K562 (cell line): ENCODE measurements around the gene ESAM. TPM values are rescaled to one million over a fixed set of nuclear protein-coding genes. Genes with fewer than 3 reads are reported as not detected.
A peak's percentile ranks its signal among the peaks of the same experiment; 100 is the strongest.

ENCODE experiments used
- ATAC-seq: fragments of 200-7000 bp; cut with Tn5 transposase; 3 replicates; pipeline ENCODE4 v1.9.1; 2020; ENCODE audit warnings: moderate library complexity
- BruUV-seq: library from RNA; stranded (reverse); fragments of 400-500 nt; replicated peaks from 2 replicates; lab custom pipeline; 2021; lab: Mats Ljungman, UMichigan
- CTCF ChIA-PET: fragments of 300-600 bp; formaldehyde crosslinking; extraction: SDS; loops from one replicate; lab custom pipeline; 2021; ENCODE audit warnings: low intra/inter-chr PET ratio; lab: Yijun Ruan, JAX
- POLR2A ChIA-PET: fragments of 300-600, 350-650 bp; sonication (Branson Sonifier 250); formaldehyde crosslinking; extraction: SDS; loops from one replicate; lab custom pipeline; 2021; ENCODE audit warnings: antibody characterized with exemption, inconsistent platforms; lab: Yijun Ruan, JAX
- DNase-seq, 4 experiments: peaks; one replicate each; pipeline versions ENCODE4 v3.0.0 to v3.0.0-alpha.2; 2011 to 2018; ENCODE audit warnings: low spot score in 3 of 4, mixed read lengths in 3 of 4; ENCODE audit errors: extremely low read depth in 1 of 4
- FAIRE-seq: peaks from 2 replicates; lab custom pipeline; 2011; peaks lifted over from hg19 to GRCh38; lab: Jason Lieb, UNC
- H2AFZ ChIP-seq: 2 replicates; pipeline ENCODE4 v1.6.0; 2011; ENCODE audit warnings: low read depth, low read length, control low read depth, inconsistent platforms
- H3K27ac ChIP-seq: fragments of 200-600 bp; 3 replicates; pipeline ENCODE4 v1.8.0; 2011; ENCODE audit warnings: low read depth, mild to moderate bottlenecking, control low read depth, inconsistent platforms, low read length, moderate library complexity, mixed read lengths; ENCODE audit errors: extremely low read depth
- H3K27me3 ChIP-seq, 2 experiments: fragments of 300-600 bp in 1 of 2; 2 replicates in 1 of 2; 3 replicates in 1 of 2; pipeline versions ENCODE4 v1.6.0 to v1.8.0; 2011; ENCODE audit warnings: inconsistent platforms in 2 of 2, low read length in 2 of 2, mild to moderate bottlenecking in 1 of 2, mixed read lengths in 1 of 2, moderate library complexity in 1 of 2; ENCODE audit not compliant: control insufficient read depth in 2 of 2, insufficient read depth in 2 of 2
- H3K36me3 ChIP-seq: fragments of 300-600 bp; 3 replicates; pipeline ENCODE4 v1.8.0; 2011; ENCODE audit warnings: mild to moderate bottlenecking, low read length, inconsistent platforms; ENCODE audit not compliant: control insufficient read depth, insufficient read depth
- H3K4me1 ChIP-seq, 2 experiments: fragments of 200-600 bp in 1 of 2; replicated peaks in 1 of 2; 2 replicates in 1 of 2; 3 replicates in 1 of 2; pipeline versions ENCODE4 v1.5.1 to v1.8.0; 2011; ENCODE audit warnings: inconsistent platforms in 2 of 2, low read length in 2 of 2, mild to moderate bottlenecking in 1 of 2, mixed read lengths in 1 of 2, moderate library complexity in 1 of 2; ENCODE audit not compliant: control insufficient read depth in 2 of 2, insufficient read depth in 2 of 2
- H3K4me2 ChIP-seq: 2 replicates; pipeline ENCODE4 v1.6.1; 2011; ENCODE audit warnings: low read length, control low read depth, inconsistent platforms, mixed read lengths; ENCODE audit not compliant: insufficient read depth
- H3K4me3 ChIP-seq: fragments of 200-600 bp; sonication (generic), shearing (Covaris generic); 2 replicates; pipeline ENCODE4 v1.5.1; 2016; ENCODE audit warnings: control low read depth, inconsistent platforms
- H3K79me2 ChIP-seq: fragments of 200-600 bp; 3 replicates; pipeline ENCODE4 v1.8.0; 2011; ENCODE audit warnings: low read length, inconsistent platforms; ENCODE audit not compliant: control insufficient read depth, insufficient read depth
- H3K9ac ChIP-seq, 2 experiments: 2 replicates each; pipeline versions ENCODE4 v1.6.0 to v1.6.1; 2011; ENCODE audit warnings: low read depth in 2 of 2, low read length in 2 of 2, control low read depth in 1 of 2, inconsistent platforms in 1 of 2, mild to moderate bottlenecking in 1 of 2, mixed read lengths in 1 of 2; ENCODE audit not compliant: insufficient read depth in 1 of 2
- H3K9me1 ChIP-seq: one replicate; pipeline ENCODE4 v1.6.0; 2011; ENCODE audit warnings: inconsistent platforms, mild to moderate bottlenecking, low read length, moderate library complexity; ENCODE audit not compliant: control insufficient read depth, insufficient read depth
- H3K9me3 ChIP-seq: replicated peaks from 2 replicates; pipeline ENCODE4 v1.5.1; 2011; ENCODE audit warnings: low read depth, low read length, inconsistent platforms; ENCODE audit not compliant: control insufficient read depth, insufficient read depth
- H4K20me1 ChIP-seq: replicated peaks from 2 replicates; pipeline ENCODE4 v1.6.1; 2011; ENCODE audit warnings: low read length, inconsistent platforms, mixed read lengths; ENCODE audit not compliant: control insufficient read depth, insufficient read depth
- DNMT1 ChIP-seq: fragments of 450-650 bp; IDR thresholded peaks from 2 replicates; pipeline ENCODE4 v1.6.1; 2016; ENCODE audit warnings: antibody characterized with exemption, mild to moderate bottlenecking
- EGR1 ChIP-seq: fragments of 450-650 bp; conservative IDR thresholded peaks from 2 replicates; pipeline ENCODE4 v1.6.1; 2017; ENCODE audit warnings: mild to moderate bottlenecking
- HOXB6 ChIP-seq: fragments of 250-450 bp; sonication (Bioruptor Pico); IDR thresholded peaks from 2 replicates; pipeline ENCODE4 v1.5.1; 2022; ENCODE audit warnings: mild to moderate bottlenecking, borderline replicate concordance
- RB1 ChIP-seq: fragments of 450-650 bp; IDR thresholded peaks from 2 replicates; pipeline ENCODE4 v1.6.1; 2017; ENCODE audit warnings: low read depth, mild to moderate bottlenecking
- SMC3 ChIP-seq: conservative IDR thresholded peaks from 2 replicates; pipeline ENCODE4 v1.6.1; 2011; ENCODE audit warnings: low read depth, low read length, improper control_type of control experiment; ENCODE audit not compliant: insufficient read depth
- WGBS: fragments of 100-300 bp; shearing (Covaris generic); methylation state at CpG from one replicate; pipeline ENCODE4 v1.1.6; 2016; ENCODE audit warnings: low coverage, mixed read lengths; ENCODE audit not compliant: insufficient coverage; ENCODE audit errors: missing lambda C conversion rate; 5-methylcytosine and 5-hydroxymethylcytosine counted together
- in situ Hi-C: fragments of 300-500 bp; cut with MboI; formaldehyde crosslinking; loops from 4 replicates; pipeline ENCODE4 v1.15.0; 2018; ENCODE audit warnings: inconsistent platforms, mixed read lengths
- intact Hi-C: fragments of 100-400 bp; cut with micrococcal nuclease; formaldehyde crosslinking; loops from 2 replicates; pipeline ENCODE4 v1.14.2; 2022
- polyA plus RNA-seq, 8 experiments: library from polyadenylated mRNA; depleted of rRNA in 4 of 8; stranded (reverse) in 5 of 8; unstranded in 3 of 8; fragments of >200 nt; fragmentation: Nextera tagmentation in 2 of 8; fragmentation: Illumina TruSeq in 1 of 8; extraction: Ambion mirVana in 2 of 8; extraction: Trizol in 1 of 8; gene quantifications; 2 replicates each; pipeline versions ENCODE4 v1.2.1 to v1.2.3, GENCODE V29; 2011 to 2014; ENCODE audit warnings: inconsistent platforms in 1 of 8, missing spikeins in 1 of 8
- total RNA-seq, 7 experiments: library from RNA; depleted of rRNA in 6 of 7; stranded (reverse); fragments of >200 nt in 6 of 7; fragmentation: Illumina TruSeq in 2 of 7; extraction: Trizol in 2 of 7; gene quantifications; 2 replicates each; pipeline versions ENCODE4 v1.2.1 to v1.2.3, GENCODE V29; 2011 to 2021; ENCODE audit warnings: low replicate concordance in 1 of 7
- TF ChIP-seq, protein P1 (sequence below): fragments of 450-650 bp; formaldehyde crosslinking; IDR thresholded peaks from 2 replicates; pipeline ENCODE4 v1.4.0; 2020; ENCODE audit warnings: mild to moderate bottlenecking, moderate library complexity
- TF ChIP-seq, protein P2 (sequence below): fragments of 450-650 bp; IDR thresholded peaks from 2 replicates; pipeline ENCODE4 v1.6.1; 2016
- TF ChIP-seq, protein P3 (sequence below), 2 experiments: fragments of 450-650 bp; formaldehyde crosslinking in 1 of 2; IDR thresholded peaks; 2 replicates each; pipeline versions ENCODE4 v1.4.0 to v1.6.1; 2014 to 2020; ENCODE audit warnings: mild to moderate bottlenecking in 2 of 2, borderline replicate concordance in 1 of 2, low read depth in 1 of 2

The ESAM gene
- total and polyA plus RNA-seq, 9 of the 15 experiments (the other 6 are each of a cell fraction or from before 2014, with no cell fraction given) = 0.06 to 1.5 (median 0.22) TPM

DNA sequence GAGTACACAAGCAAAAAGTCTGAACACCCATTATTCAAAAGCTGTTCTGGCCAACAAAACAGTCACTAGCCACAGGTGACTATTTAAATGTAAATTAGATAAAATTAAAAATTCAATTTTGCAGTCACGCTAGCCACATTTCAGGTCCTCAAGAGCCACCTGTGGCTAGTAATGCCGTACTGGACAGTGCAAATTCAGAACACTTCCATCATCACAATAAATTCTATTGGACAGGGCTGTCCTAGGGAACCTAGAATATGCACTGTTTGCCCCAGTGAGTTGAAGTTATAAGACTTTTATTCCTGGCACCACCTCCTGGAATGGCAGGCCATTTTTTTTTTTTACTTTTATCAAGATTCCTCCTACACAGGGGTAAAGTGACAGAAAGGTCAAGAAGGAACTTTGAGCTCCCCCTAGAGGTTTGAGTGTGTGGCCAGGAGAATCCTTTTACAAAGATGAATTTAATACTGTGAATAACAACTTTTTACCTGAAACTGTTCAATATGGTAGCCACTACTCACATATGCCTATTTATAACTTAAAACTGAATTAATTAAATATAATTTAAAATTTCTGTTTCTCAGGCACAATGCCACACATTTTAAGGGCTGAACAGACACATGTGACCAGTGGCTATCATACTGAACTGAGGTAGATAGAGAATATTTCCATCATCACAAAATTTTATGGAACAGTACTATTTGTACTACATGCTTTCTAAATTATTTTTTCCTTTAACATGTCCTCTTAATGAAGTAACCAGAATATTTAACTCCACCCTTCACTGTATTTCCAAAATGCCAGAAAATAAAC, 31.6 kb upstream of the ESAM start:
- intact Hi-C loops = loop anchor here (1.0 to 2.0 kb wide), 3 partner anchors 30 to 149 kb away; no protein-coding TSS in a partner anchor
- H3K36me3 ChIP-seq = no peaks in the 10 kb centered on the region; the same call in 2 of the 3 replicates
- TF ChIP-seq DNMT1 (no peak), RB1 (no peak), EGR1 (0 out of 2 replicates have a peak, but pooled peaks have one; percentile 27), HOXB6 (CRISPR knock-in tag) (no peak), SMC3 (peak; percentile 33; the same call in 1 of the 2 replicates)
- TF ChIP-seq, protein P1, sequence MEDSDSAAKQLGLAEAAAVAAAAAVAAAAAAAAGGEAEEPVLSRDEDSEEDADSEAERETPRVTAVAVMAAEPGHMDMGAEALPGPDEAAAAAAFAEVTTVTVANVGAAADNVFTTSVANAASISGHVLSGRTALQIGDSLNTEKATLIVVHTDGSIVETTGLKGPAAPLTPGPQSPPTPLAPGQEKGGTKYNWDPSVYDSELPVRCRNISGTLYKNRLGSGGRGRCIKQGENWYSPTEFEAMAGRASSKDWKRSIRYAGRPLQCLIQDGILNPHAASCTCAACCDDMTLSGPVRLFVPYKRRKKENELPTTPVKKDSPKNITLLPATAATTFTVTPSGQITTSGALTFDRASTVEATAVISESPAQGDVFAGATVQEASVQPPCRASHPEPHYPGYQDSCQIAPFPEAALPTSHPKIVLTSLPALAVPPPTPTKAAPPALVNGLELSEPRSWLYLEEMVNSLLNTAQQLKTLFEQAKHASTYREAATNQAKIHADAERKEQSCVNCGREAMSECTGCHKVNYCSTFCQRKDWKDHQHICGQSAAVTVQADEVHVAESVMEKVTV (CRISPR knock-in tag) = peak; percentile 42
- TF ChIP-seq, protein P2, sequence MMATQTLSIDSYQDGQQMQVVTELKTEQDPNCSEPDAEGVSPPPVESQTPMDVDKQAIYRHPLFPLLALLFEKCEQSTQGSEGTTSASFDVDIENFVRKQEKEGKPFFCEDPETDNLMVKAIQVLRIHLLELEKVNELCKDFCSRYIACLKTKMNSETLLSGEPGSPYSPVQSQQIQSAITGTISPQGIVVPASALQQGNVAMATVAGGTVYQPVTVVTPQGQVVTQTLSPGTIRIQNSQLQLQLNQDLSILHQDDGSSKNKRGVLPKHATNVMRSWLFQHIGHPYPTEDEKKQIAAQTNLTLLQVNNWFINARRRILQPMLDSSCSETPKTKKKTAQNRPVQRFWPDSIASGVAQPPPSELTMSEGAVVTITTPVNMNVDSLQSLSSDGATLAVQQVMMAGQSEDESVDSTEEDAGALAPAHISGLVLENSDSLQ = 0 out of 2 replicates have a peak, but pooled peaks have one; percentile 36
- TF ChIP-seq, protein P3, sequence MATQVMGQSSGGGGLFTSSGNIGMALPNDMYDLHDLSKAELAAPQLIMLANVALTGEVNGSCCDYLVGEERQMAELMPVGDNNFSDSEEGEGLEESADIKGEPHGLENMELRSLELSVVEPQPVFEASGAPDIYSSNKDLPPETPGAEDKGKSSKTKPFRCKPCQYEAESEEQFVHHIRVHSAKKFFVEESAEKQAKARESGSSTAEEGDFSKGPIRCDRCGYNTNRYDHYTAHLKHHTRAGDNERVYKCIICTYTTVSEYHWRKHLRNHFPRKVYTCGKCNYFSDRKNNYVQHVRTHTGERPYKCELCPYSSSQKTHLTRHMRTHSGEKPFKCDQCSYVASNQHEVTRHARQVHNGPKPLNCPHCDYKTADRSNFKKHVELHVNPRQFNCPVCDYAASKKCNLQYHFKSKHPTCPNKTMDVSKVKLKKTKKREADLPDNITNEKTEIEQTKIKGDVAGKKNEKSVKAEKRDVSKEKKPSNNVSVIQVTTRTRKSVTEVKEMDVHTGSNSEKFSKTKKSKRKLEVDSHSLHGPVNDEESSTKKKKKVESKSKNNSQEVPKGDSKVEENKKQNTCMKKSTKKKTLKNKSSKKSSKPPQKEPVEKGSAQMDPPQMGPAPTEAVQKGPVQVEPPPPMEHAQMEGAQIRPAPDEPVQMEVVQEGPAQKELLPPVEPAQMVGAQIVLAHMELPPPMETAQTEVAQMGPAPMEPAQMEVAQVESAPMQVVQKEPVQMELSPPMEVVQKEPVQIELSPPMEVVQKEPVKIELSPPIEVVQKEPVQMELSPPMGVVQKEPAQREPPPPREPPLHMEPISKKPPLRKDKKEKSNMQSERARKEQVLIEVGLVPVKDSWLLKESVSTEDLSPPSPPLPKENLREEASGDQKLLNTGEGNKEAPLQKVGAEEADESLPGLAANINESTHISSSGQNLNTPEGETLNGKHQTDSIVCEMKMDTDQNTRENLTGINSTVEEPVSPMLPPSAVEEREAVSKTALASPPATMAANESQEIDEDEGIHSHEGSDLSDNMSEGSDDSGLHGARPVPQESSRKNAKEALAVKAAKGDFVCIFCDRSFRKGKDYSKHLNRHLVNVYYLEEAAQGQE (IDR thresholded peaks at IDR 0.05; ENCODE audit: borderline replicate concordance) = peak; percentile 21; the same call in 1 of the 2 replicates
- TF ChIP-seq, protein P3 (CRISPR knock-in tag; IDR thresholded peaks at IDR 0.05; ENCODE audit: low read depth) = no peak

More for the DNA sequence above, 31.6 kb upstream of the ESAM start:
- ChIA-PET POLR2A (interaction anchor here (0.9 to 1.5 kb wide), 5 partner anchors 9 to 30 kb away, joined by 3 to 4 read pairs (median 3); no protein-coding TSS in a partner anchor), CTCF (interaction anchor here (1.1 to 1.8 kb wide), 6 partner anchors 31 to 724 kb away, joined by 3 to 10 read pairs (median 6); partner anchors contain the start of gene ESAM)
- 87% methylated on average over 2 of the region's 2 CpGs for WGBS
- no peaks in the 10 kb centered on the region for H3K27me3 ChIP-seq
- ATAC-seq (peak; percentile 93), DNase-seq (peak; percentile 31 to 76 (median 48)), FAIRE-seq (peak; percentile 83)
- H3K9me3 ChIP-seq = no peaks in the 10 kb centered on the region
- in situ Hi-C loops = no loop called here
- 0 out of 5 replicates have a peak, but pooled peaks cover 0 to 3% of the 10 kb centered on the region in 2 experiments for H3K4me1 ChIP-seq
- H3K4me2 ChIP-seq = no peak overlapping the region
- no peak overlapping the region for H3K9ac ChIP-seq
- H2AFZ ChIP-seq = no peak overlapping the region
- no peaks in the 10 kb centered on the region for H4K20me1 ChIP-seq
- no peaks in the 10 kb centered on the region for H3K9me1 ChIP-seq
- peaks cover 20% of the 10 kb centered on the region for H3K79me2 ChIP-seq
- BruUV-seq = no TSS peak
- no peak overlapping the region for H3K27ac ChIP-seq
- no peak overlapping the region for H3K4me3 ChIP-seq
